Measurements from ENCODE around the gene TMEM79.

TMEM79 gene

GRCh38 chr1:156248323-156248683 is 35.8 kb upstream of the TMEM79 start:
- no peak for DNase-seq
- WGBS (ENCODE audit: extremely low coverage, insufficient coverage, insufficient read length): no CpG with 5 or more reads among the region's 4 CpGs
- no peaks in the 10 kb centered on the region for H3K27me3 ChIP-seq (ENCODE audit: insufficient read depth, low read length)

DNA sequence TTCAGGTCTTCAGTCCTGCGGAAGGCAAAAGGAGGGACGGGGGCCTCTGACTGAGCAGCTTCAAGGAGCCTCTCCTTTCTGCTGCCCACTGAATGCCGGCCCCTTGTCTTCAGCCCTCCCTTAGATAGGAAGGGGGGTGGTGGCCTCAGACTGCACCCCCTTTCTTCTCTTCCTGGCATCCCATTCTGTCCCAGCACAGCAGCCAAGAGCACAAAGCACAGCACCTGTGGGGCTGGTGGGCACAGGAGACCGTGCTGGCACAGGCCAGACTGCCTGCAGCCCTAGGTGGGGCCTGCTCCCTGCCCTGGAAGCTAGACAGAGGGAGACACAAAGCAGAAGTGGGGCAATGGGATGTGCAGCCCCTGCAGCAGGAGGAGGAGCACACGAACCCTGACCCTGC is 34.5 kb upstream of the TMEM79 start:
- H3K23ac ChIP-seq (ENCODE audit: low read length): no peak overlapping the region

More at GRCh38 chr1:156248323-156248683, 35.8 kb upstream of the TMEM79 start:
- no peak overlapping the region for H2BK120ac ChIP-seq (ENCODE audit: insufficient read depth, low read length, poor library complexity)
- no peak overlapping the region for H3K14ac ChIP-seq (ENCODE audit: low read length)
- no peaks in the 10 kb centered on the region for H3K79me2 ChIP-seq (ENCODE audit: control insufficient read depth, insufficient read depth, low read length, poor library complexity)
- H2AFZ ChIP-seq (ENCODE audit: insufficient read depth, low read length, poor library complexity): no peak overlapping the region
- no peaks in the 10 kb centered on the region for H3K9me3 ChIP-seq (ENCODE audit: insufficient read depth, low read depth, low read length)
- no peak overlapping the region for H2AK5ac ChIP-seq (ENCODE audit: low read length)
- no peak overlapping the region for H3K4me3 ChIP-seq (ENCODE audit: low read depth, low read length)
- H2BK12ac ChIP-seq (ENCODE audit: low read length): no peak overlapping the region
- H3K79me1 ChIP-seq (ENCODE audit: low read length): no peaks in the 10 kb centered on the region
- H3K4me1 ChIP-seq (ENCODE audit: control insufficient read depth in 1 of 2, insufficient read depth in 2 of 2, low read length in 2 of 2): peaks cover 19 to 25% of the 10 kb centered on the region in 2 experiments
- no peak overlapping the region for H4K12ac ChIP-seq (ENCODE audit: low read depth, low read length)
- H3K23ac ChIP-seq (ENCODE audit: low read length): no peak overlapping the region
- H3K36me3 ChIP-seq (ENCODE audit: control insufficient read depth in 1 of 2, insufficient read depth in 2 of 2, low read length in 2 of 2): peaks cover 44 to 54% of the 10 kb centered on the region in 2 experiments
- no peak overlapping the region for H4K8ac ChIP-seq (ENCODE audit: low read depth, low read length)
- no peak overlapping the region for H4K91ac ChIP-seq (ENCODE audit: low read depth, low read length)
- H3K4ac ChIP-seq (ENCODE audit: low read depth, low read length): no peak overlapping the region
- no peak overlapping the region for H3K9ac ChIP-seq (ENCODE audit: low read length)
- H2BK5ac ChIP-seq (ENCODE audit: low read depth, low read length, poor library complexity): no peak overlapping the region
- H3K27ac ChIP-seq (ENCODE audit: low read depth, low read length): no peak overlapping the region
- H3K18ac ChIP-seq (ENCODE audit: low read length): no peak overlapping the region
- H3K4me2 ChIP-seq (ENCODE audit: low read length): no peak overlapping the region

GRCh38 chr1:156251527-156251926 is 32.6 kb upstream of the TMEM79 start:
- Histone ChIP-seq H3K36me3 (ENCODE audit: control insufficient read depth in 1 of 2, insufficient read depth in 2 of 2, low read length in 2 of 2) (peaks cover 60 to 72% of the 10 kb centered on the region in 2 experiments), H4K91ac (ENCODE audit: low read depth, low read length) (no peak overlapping the region), H3K79me2 (ENCODE audit: control insufficient read depth, insufficient read depth, low read length, poor library complexity) (no peaks in the 10 kb centered on the region), H3K23ac (ENCODE audit: low read length) (no peak overlapping the region), H2AK5ac (ENCODE audit: low read length) (no peak overlapping the region), H4K8ac (ENCODE audit: low read depth, low read length) (no peak overlapping the region), H3K4me2 (ENCODE audit: low read length) (peak overlapping the region; percentile 27), H4K12ac (ENCODE audit: low read depth, low read length) (no peak overlapping the region), H3K4me1 (ENCODE audit: control insufficient read depth in 1 of 2, insufficient read depth in 2 of 2, low read length in 2 of 2) (peaks cover 19 to 25% of the 10 kb centered on the region in 2 experiments), H3K18ac (ENCODE audit: low read length) (no peak overlapping the region), H3K4ac (ENCODE audit: low read depth, low read length) (no peak overlapping the region), H2BK120ac (ENCODE audit: insufficient read depth, low read length, poor library complexity) (no peak overlapping the region), H3K79me1 (ENCODE audit: low read length) (no peaks in the 10 kb centered on the region), H3K4me3 (ENCODE audit: low read depth, low read length) (no peak overlapping the region), H3K27me3 (ENCODE audit: insufficient read depth, low read length) (no peaks in the 10 kb centered on the region), H2BK5ac (ENCODE audit: low read depth, low read length, poor library complexity) (no peak overlapping the region), H2BK12ac (ENCODE audit: low read length) (no peak overlapping the region), H3K9ac (ENCODE audit: low read length) (no peak overlapping the region), H3K9me3 (ENCODE audit: insufficient read depth, low read depth, low read length) (no peaks in the 10 kb centered on the region), H2AFZ (ENCODE audit: insufficient read depth, low read length, poor library complexity) (no peak overlapping the region), H3K27ac (ENCODE audit: low read depth, low read length) (peak overlapping the region; percentile 67), H3K14ac (ENCODE audit: low read length) (no peak overlapping the region)
- no peak for DNase-seq
- WGBS (ENCODE audit: extremely low coverage, insufficient coverage, insufficient read length): no CpG with 5 or more reads among the region's 3 CpGs

More for the DNA sequence above, 34.5 kb upstream of the TMEM79 start:
- Histone ChIP-seq H2AK5ac (ENCODE audit: low read length) (no peak overlapping the region), H3K4ac (ENCODE audit: low read depth, low read length) (no peak overlapping the region), H2BK5ac (ENCODE audit: low read depth, low read length, poor library complexity) (no peak overlapping the region), H3K79me2 (ENCODE audit: control insufficient read depth, insufficient read depth, low read length, poor library complexity) (no peaks in the 10 kb centered on the region), H2AFZ (ENCODE audit: insufficient read depth, low read length, poor library complexity) (no peak overlapping the region), H3K36me3 (ENCODE audit: control insufficient read depth in 1 of 2, insufficient read depth in 2 of 2, low read length in 2 of 2) (peaks cover 55 to 62% of the 10 kb centered on the region in 2 experiments), H3K79me1 (ENCODE audit: low read length) (no peaks in the 10 kb centered on the region), H4K8ac (ENCODE audit: low read depth, low read length) (no peak overlapping the region), H2BK120ac (ENCODE audit: insufficient read depth, low read length, poor library complexity) (no peak overlapping the region), H3K27me3 (ENCODE audit: insufficient read depth, low read length) (no peaks in the 10 kb centered on the region), H3K9ac (ENCODE audit: low read length) (no peak overlapping the region), H3K4me3 (ENCODE audit: low read depth, low read length) (no peak overlapping the region), H3K9me3 (ENCODE audit: insufficient read depth, low read depth, low read length) (no peaks in the 10 kb centered on the region), H3K18ac (ENCODE audit: low read length) (no peak overlapping the region), H3K14ac (ENCODE audit: low read length) (peak overlapping the region; percentile 22), H3K4me2 (ENCODE audit: low read length) (no peak overlapping the region), H3K27ac (ENCODE audit: low read depth, low read length) (no peak overlapping the region), H3K4me1 (ENCODE audit: control insufficient read depth in 1 of 2, insufficient read depth in 2 of 2, low read length in 2 of 2) (peaks cover 19 to 25% of the 10 kb centered on the region in 2 experiments), H4K91ac (ENCODE audit: low read depth, low read length) (no peak overlapping the region), H4K12ac (ENCODE audit: low read depth, low read length) (no peak overlapping the region), H2BK12ac (ENCODE audit: low read length) (no peak overlapping the region)
- DNase-seq: no peak
- no CpG with 5 or more reads among the region's 5 CpGs for WGBS (ENCODE audit: extremely low coverage, insufficient coverage, insufficient read length)

GRCh38 chr1:156253634-156254033 is 30.5 kb upstream of the TMEM79 start:
- H3K18ac ChIP-seq (ENCODE audit: low read length): no peak overlapping the region
- no peak overlapping the region for H3K4me3 ChIP-seq (ENCODE audit: low read depth, low read length)
- no peak overlapping the region for H4K12ac ChIP-seq (ENCODE audit: low read depth, low read length)
- H2BK120ac ChIP-seq (ENCODE audit: insufficient read depth, low read length, poor library complexity): no peak overlapping the region
- no peak overlapping the region for H2AFZ ChIP-seq (ENCODE audit: insufficient read depth, low read length, poor library complexity)
- no peaks in the 10 kb centered on the region for H3K27me3 ChIP-seq (ENCODE audit: insufficient read depth, low read length)
- no peak overlapping the region for H3K9ac ChIP-seq (ENCODE audit: low read length)
- peaks cover 68 to 80% of the 10 kb centered on the region in 2 experiments for H3K36me3 ChIP-seq (ENCODE audit: control insufficient read depth in 1 of 2, insufficient read depth in 2 of 2, low read length in 2 of 2)
- H3K23ac ChIP-seq (ENCODE audit: low read length): no peak overlapping the region
- no peak overlapping the region for H2BK5ac ChIP-seq (ENCODE audit: low read depth, low read length, poor library complexity)
- H3K79me2 ChIP-seq (ENCODE audit: control insufficient read depth, insufficient read depth, low read length, poor library complexity): no peaks in the 10 kb centered on the region
- no peak overlapping the region for H3K4ac ChIP-seq (ENCODE audit: low read depth, low read length)
- H3K4me2 ChIP-seq (ENCODE audit: low read length): no peak overlapping the region
- no peaks in the 10 kb centered on the region for H3K79me1 ChIP-seq (ENCODE audit: low read length)
- no peak overlapping the region for H2BK12ac ChIP-seq (ENCODE audit: low read length)
- peaks cover 19 to 25% of the 10 kb centered on the region in 2 experiments for H3K4me1 ChIP-seq (ENCODE audit: control insufficient read depth in 1 of 2, insufficient read depth in 2 of 2, low read length in 2 of 2)
- H3K27ac ChIP-seq (ENCODE audit: low read depth, low read length): no peak overlapping the region
- no peak overlapping the region for H3K14ac ChIP-seq (ENCODE audit: low read length)
- H3K9me3 ChIP-seq (ENCODE audit: insufficient read depth, low read depth, low read length): no peaks in the 10 kb centered on the region
- H4K8ac ChIP-seq (ENCODE audit: low read depth, low read length): no peak overlapping the region
- no peak overlapping the region for H4K91ac ChIP-seq (ENCODE audit: low read depth, low read length)
- no peak for DNase-seq
- no CpG with 5 or more reads among the region's 3 CpGs for WGBS (ENCODE audit: extremely low coverage, insufficient coverage, insufficient read length)
- no peak overlapping the region for H2AK5ac ChIP-seq (ENCODE audit: low read length)
